ENCODE results near the gene SRBD1. TPM values are rescaled to one million over a fixed set of nuclear protein-coding genes. Genes with fewer than 3 reads are reported as not detected.
A peak's percentile ranks its signal among the peaks of the same experiment; 100 is the strongest.

The SRBD1 gene
- polyA plus RNA-seq, 4 donors, result 4.7 to 10.9 (median 7.1) TPM

GRCh38 chr2:45497355-45497754 is 113.7 kb downstream of the SRBD1 start:
- Histone ChIP-seq H3K27me3 (ENCODE audit: control insufficient read depth in 3 of 3, insufficient read depth in 3 of 3, low read length in 3 of 3) (no peaks in the 10 kb centered on the region), H3K9me3 (ENCODE audit: control insufficient read depth in 2 of 2, insufficient read depth in 1 of 2, low read depth in 1 of 2, low read length in 1 of 2) (peaks cover 0 to 10% of the 10 kb centered on the region in 2 donors), H3K36me3 (ENCODE audit: control insufficient read depth in 3 of 3, insufficient read depth in 2 of 3, low read depth in 1 of 3, low read length in 3 of 3) (peaks cover 0 to 5% (median 0%) of the 10 kb centered on the region in 3 donors), H3K4me3 (ENCODE audit: low read depth in 1 of 3, low read length in 3 of 3) (no peak overlapping the region), H3K4me1 (ENCODE audit: control insufficient read depth in 3 of 3, insufficient read depth in 2 of 3, low read depth in 1 of 3, low read length in 2 of 3) (no peaks in the 10 kb centered on the region), H3K27ac (ENCODE audit: low read depth in 1 of 3, low read length in 2 of 3) (no peak overlapping the region)
- no peak for DNase-seq
- FAIRE-seq, result no peak
- 60 to 77% (median 64%) methylated on average over 2 of the region's 2 CpGs for WGBS, 3 donors

- 67 to 85% (median 72%) methylated on average over 2 of the region's 2 CpGs for WGBS, 3 donors
- H3K4me3 ChIP-seq (ENCODE audit: low read depth in 1 of 3, low read length in 3 of 3), result no peak overlapping the region
Observed at GRCh38 chr2:45496869-45497268, 114.2 kb downstream of the SRBD1 start.

GRCh38 chr2:45494978-45495293 is 116.1 kb downstream of the SRBD1 start:
- Histone ChIP-seq H3K36me3 (ENCODE audit: control insufficient read depth in 3 of 3, insufficient read depth in 2 of 3, low read depth in 1 of 3, low read length in 3 of 3) (peaks cover 0 to 3% (median 0%) of the 10 kb centered on the region in 3 donors), H3K27ac (ENCODE audit: low read depth in 1 of 3, low read length in 2 of 3) (no peak overlapping the region), H3K27me3 (ENCODE audit: control insufficient read depth in 3 of 3, insufficient read depth in 3 of 3, low read length in 3 of 3) (no peaks in the 10 kb centered on the region), H3K4me1 (ENCODE audit: control insufficient read depth in 3 of 3, insufficient read depth in 2 of 3, low read depth in 1 of 3, low read length in 2 of 3) (no peaks in the 10 kb centered on the region), H3K9me3 (ENCODE audit: control insufficient read depth in 2 of 2, insufficient read depth in 1 of 2, low read depth in 1 of 2, low read length in 1 of 2) (no peaks in the 10 kb centered on the region), H3K4me3 (ENCODE audit: low read depth in 1 of 3, low read length in 3 of 3) (no peak overlapping the region)
- 27 to 31% (median 30%) methylated on average over 1 of the region's 1 CpG for WGBS, 3 donors
- FAIRE-seq, result no peak
- DNase-seq, result no peak

More at GRCh38 chr2:45496869-45497268, 114.2 kb downstream of the SRBD1 start:
- Histone ChIP-seq H3K36me3 (ENCODE audit: control insufficient read depth in 3 of 3, insufficient read depth in 2 of 3, low read depth in 1 of 3, low read length in 3 of 3) (peaks cover 0 to 5% (median 0%) of the 10 kb centered on the region in 3 donors), H3K27me3 (ENCODE audit: control insufficient read depth in 3 of 3, insufficient read depth in 3 of 3, low read length in 3 of 3) (no peaks in the 10 kb centered on the region), H3K4me1 (ENCODE audit: control insufficient read depth in 3 of 3, insufficient read depth in 2 of 3, low read depth in 1 of 3, low read length in 2 of 3) (no peaks in the 10 kb centered on the region), H3K27ac (ENCODE audit: low read depth in 1 of 3, low read length in 2 of 3) (no peak overlapping the region), H3K9me3 (ENCODE audit: control insufficient read depth in 2 of 2, insufficient read depth in 1 of 2, low read depth in 1 of 2, low read length in 1 of 2) (peaks cover 0 to 10% of the 10 kb centered on the region in 2 donors)
- FAIRE-seq (no peak), DNase-seq (peak in 1 of 2 donors; percentile 1)

- 7 to 10% (median 9%) methylated on average over 2 of the region's 2 CpGs for WGBS, 3 donors
- H3K9me3 ChIP-seq (ENCODE audit: control insufficient read depth in 2 of 2, insufficient read depth in 1 of 2, low read depth in 1 of 2, low read length in 1 of 2), result no peaks in the 10 kb centered on the region
- H3K4me3 ChIP-seq (ENCODE audit: low read depth in 1 of 3, low read length in 3 of 3), result no peak overlapping the region
- H3K27me3 ChIP-seq (ENCODE audit: control insufficient read depth in 3 of 3, insufficient read depth in 3 of 3, low read length in 3 of 3), result no peaks in the 10 kb centered on the region
- no peak for FAIRE-seq
- H3K27ac ChIP-seq (ENCODE audit: low read depth in 1 of 3, low read length in 2 of 3), result no peak overlapping the region
- no peaks in the 10 kb centered on the region for H3K4me1 ChIP-seq (ENCODE audit: control insufficient read depth in 3 of 3, insufficient read depth in 2 of 3, low read depth in 1 of 3, low read length in 2 of 3)
- peak; percentile 63 to 69 for DNase-seq
- peaks cover 0 to 3% (median 0%) of the 10 kb centered on the region in 3 donors for H3K36me3 ChIP-seq (ENCODE audit: control insufficient read depth in 3 of 3, insufficient read depth in 2 of 3, low read depth in 1 of 3, low read length in 3 of 3)
Observed at GRCh38 chr2:45494275-45494977, 116.6 kb downstream of the SRBD1 start.

- FAIRE-seq (no peak), DNase-seq (no peak)
- no peak overlapping the region for H3K4me3 ChIP-seq (ENCODE audit: low read depth in 1 of 3, low read length in 3 of 3)
- no peaks in the 10 kb centered on the region for H3K36me3 ChIP-seq (ENCODE audit: control insufficient read depth in 3 of 3, insufficient read depth in 2 of 3, low read depth in 1 of 3, low read length in 3 of 3)
- H3K4me1 ChIP-seq (ENCODE audit: control insufficient read depth in 3 of 3, insufficient read depth in 2 of 3, low read depth in 1 of 3, low read length in 2 of 3), result no peaks in the 10 kb centered on the region
- H3K27me3 ChIP-seq (ENCODE audit: control insufficient read depth in 3 of 3, insufficient read depth in 3 of 3, low read length in 3 of 3), result no peaks in the 10 kb centered on the region
- H3K9me3 ChIP-seq (ENCODE audit: control insufficient read depth in 2 of 2, insufficient read depth in 1 of 2, low read depth in 1 of 2, low read length in 1 of 2), result no peaks in the 10 kb centered on the region
- H3K27ac ChIP-seq (ENCODE audit: low read depth in 1 of 3, low read length in 2 of 3), result no peak overlapping the region
- WGBS, 3 donors, result 70 to 84% (median 71%) methylated on average over 3 of the region's 3 CpGs
Observed at GRCh38 chr2:45484965-45485364, 126.1 kb downstream of the SRBD1 start.

GRCh38 chr2:45483997-45484396 is 127.1 kb downstream of the SRBD1 start:
- no peaks in the 10 kb centered on the region for H3K9me3 ChIP-seq (ENCODE audit: control insufficient read depth in 2 of 2, insufficient read depth in 1 of 2, low read depth in 1 of 2, low read length in 1 of 2)
- no peaks in the 10 kb centered on the region for H3K4me1 ChIP-seq (ENCODE audit: control insufficient read depth in 3 of 3, insufficient read depth in 2 of 3, low read depth in 1 of 3, low read length in 2 of 3)
- H3K36me3 ChIP-seq (ENCODE audit: control insufficient read depth in 3 of 3, insufficient read depth in 2 of 3, low read depth in 1 of 3, low read length in 3 of 3), result no peaks in the 10 kb centered on the region
- DNase-seq (no peak), FAIRE-seq (no peak)
- no peaks in the 10 kb centered on the region for H3K27me3 ChIP-seq (ENCODE audit: control insufficient read depth in 3 of 3, insufficient read depth in 3 of 3, low read length in 3 of 3)
- H3K27ac ChIP-seq (ENCODE audit: low read depth in 1 of 3, low read length in 2 of 3), result no peak overlapping the region
- no peak overlapping the region for H3K4me3 ChIP-seq (ENCODE audit: low read depth in 1 of 3, low read length in 3 of 3)

- no peaks in the 10 kb centered on the region for H3K27me3 ChIP-seq (ENCODE audit: control insufficient read depth in 3 of 3, insufficient read depth in 3 of 3, low read length in 3 of 3)
- H3K4me3 ChIP-seq (ENCODE audit: low read depth in 1 of 3, low read length in 3 of 3), result no peak overlapping the region
- WGBS, 3 donors, result 96 to 100% (median 98%) methylated on average over 1 of the region's 1 CpG
- no peaks in the 10 kb centered on the region for H3K9me3 ChIP-seq (ENCODE audit: control insufficient read depth in 2 of 2, insufficient read depth in 1 of 2, low read depth in 1 of 2, low read length in 1 of 2)
- no peaks in the 10 kb centered on the region for H3K36me3 ChIP-seq (ENCODE audit: control insufficient read depth in 3 of 3, insufficient read depth in 2 of 3, low read depth in 1 of 3, low read length in 3 of 3)
- DNase-seq (no peak), FAIRE-seq (no peak)
- no peak overlapping the region for H3K27ac ChIP-seq (ENCODE audit: low read depth in 1 of 3, low read length in 2 of 3)
- no peaks in the 10 kb centered on the region for H3K4me1 ChIP-seq (ENCODE audit: control insufficient read depth in 3 of 3, insufficient read depth in 2 of 3, low read depth in 1 of 3, low read length in 2 of 3)
Observed at GRCh38 chr2:45477546-45477945, 133.5 kb downstream of the SRBD1 start.

- FAIRE-seq, result no peak
- no peaks in the 10 kb centered on the region for H3K36me3 ChIP-seq (ENCODE audit: control insufficient read depth in 3 of 3, insufficient read depth in 2 of 3, low read depth in 1 of 3, low read length in 3 of 3)
- DNase-seq, result no peak
- peaks cover 0 to 4% (median 3%) of the 10 kb centered on the region in 3 donors for H3K4me1 ChIP-seq (ENCODE audit: control insufficient read depth in 3 of 3, insufficient read depth in 2 of 3, low read depth in 1 of 3, low read length in 2 of 3)
- no peaks in the 10 kb centered on the region for H3K9me3 ChIP-seq (ENCODE audit: control insufficient read depth in 2 of 2, insufficient read depth in 1 of 2, low read depth in 1 of 2, low read length in 1 of 2)
- no peak overlapping the region for H3K4me3 ChIP-seq (ENCODE audit: low read depth in 1 of 3, low read length in 3 of 3)
- H3K27ac ChIP-seq (ENCODE audit: low read depth in 1 of 3, low read length in 2 of 3), result no peak overlapping the region
- H3K27me3 ChIP-seq (ENCODE audit: control insufficient read depth in 3 of 3, insufficient read depth in 3 of 3, low read length in 3 of 3), result no peaks in the 10 kb centered on the region
- WGBS, 3 donors, result 87 to 97% (median 97%) methylated on average over 3 of the region's 3 CpGs
Observed at GRCh38 chr2:45470531-45470930, 140.5 kb downstream of the SRBD1 start.

Data from small intestine (tissue), 7 donors.